Retinal pigment epithelial cell (primary cell): ENCODE data around the gene ALG2.
A peak's percentile ranks its signal among the peaks of the same experiment; 100 is the strongest.

ENCODE experiments used
- DNase-seq: peaks from one replicate; pipeline ENCODE4 v3.0.0-alpha.2; 2010; ENCODE audit warnings: low read depth
- H3K4me3 ChIP-seq: 2 replicates; pipeline ENCODE4 v1.5.1; 2011; ENCODE audit warnings: mild to moderate bottlenecking, low read length, control low read depth, moderate library complexity
- CTCF ChIP-seq: conservative IDR thresholded peaks from 2 replicates; pipeline ENCODE4 v1.5.1; 2011; ENCODE audit warnings: low read depth, low read length, control low read depth, inconsistent platforms

ALG2 gene

GRCh38 chr9:99172124-99173091 is 49.3 kb downstream of the ALG2 start:
- H3K4me3 ChIP-seq = no peak overlapping the region
- no peak for DNase-seq
- no peak for TF ChIP-seq CTCF

- DNase-seq = no peak
- no peak overlapping the region for H3K4me3 ChIP-seq
- TF ChIP-seq CTCF = no peak
These were observed 50.3 kb downstream of the ALG2 start for GRCh38 chr9:99171225-99172123.

- no peak for DNase-seq
- no peak overlapping the region for H3K4me3 ChIP-seq
- peak; percentile 21 for TF ChIP-seq CTCF
These were observed 51.6 kb downstream of the ALG2 start for GRCh38 chr9:99169982-99170761.

GRCh38 chr9:99169086-99169485 is 52.7 kb downstream of the ALG2 start:
- DNase-seq = no peak
- TF ChIP-seq CTCF = no peak
- H3K4me3 ChIP-seq = no peak overlapping the region

GRCh38 chr9:99167694-99168093 is 54.0 kb downstream of the ALG2 start:
- no peak overlapping the region for H3K4me3 ChIP-seq
- no peak for TF ChIP-seq CTCF
- no peak for DNase-seq

- DNase-seq = no peak
- no peak overlapping the region for H3K4me3 ChIP-seq
- no peak for TF ChIP-seq CTCF
These were observed 54.6 kb downstream of the ALG2 start for GRCh38 chr9:99167119-99167518.
